GM18519 (cell line): ENCODE results near the gene IZUMO4.

ENCODE experiments used
- ATAC-seq: cut with Tn5 transposase; IDR thresholded peaks from one replicate; pipeline ENCODE4 v1.9.1; 2021; ENCODE audit warnings: mild to moderate bottlenecking, moderate library complexity; ENCODE audit not compliant: unreplicated experiment, low FRiP score

The IZUMO4 gene

GRCh38 chr19:2140138-2140569 lies 43.4 kb downstream of the IZUMO4 start:
- no peak for ATAC-seq

DNA sequence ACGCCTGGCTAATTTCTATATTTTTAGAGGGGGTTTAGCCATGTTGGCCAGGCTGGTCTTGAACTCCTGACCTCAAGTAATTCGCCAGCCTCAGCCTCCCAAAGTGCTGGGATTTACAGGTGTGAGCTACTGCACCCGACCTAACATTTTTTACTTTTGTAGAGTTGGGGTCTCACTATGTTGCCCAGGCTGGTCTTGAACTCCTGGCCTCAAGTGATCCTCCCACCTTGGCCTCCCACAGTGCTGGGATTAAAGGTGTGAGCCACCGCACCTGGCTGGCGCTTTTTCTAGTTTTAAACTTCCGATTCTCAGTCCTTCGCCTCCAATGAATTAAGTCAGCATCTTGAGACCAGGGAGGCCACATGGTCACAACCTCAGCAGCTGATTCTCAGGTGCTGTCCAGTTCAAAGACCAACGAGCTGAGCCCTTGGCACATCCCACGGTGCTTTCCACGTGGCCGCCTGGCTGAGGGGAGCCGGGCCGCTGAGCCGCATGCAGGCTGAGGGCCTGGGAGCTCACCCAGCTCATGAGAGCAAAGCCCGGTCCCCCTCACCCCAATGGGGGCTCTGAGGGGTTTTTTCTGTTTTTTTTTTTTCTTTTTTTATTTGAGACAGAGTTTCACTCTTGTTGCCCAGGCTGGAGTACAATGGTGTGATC lies 45.6 kb downstream of the IZUMO4 start:
- ATAC-seq: no peak

- no peak for ATAC-seq
Measured at GRCh38 chr19:2144190-2144589, 47.5 kb downstream of the IZUMO4 start.

GRCh38 chr19:2145831-2146241 lies 49.1 kb downstream of the IZUMO4 start:
- no peak for ATAC-seq

DNA sequence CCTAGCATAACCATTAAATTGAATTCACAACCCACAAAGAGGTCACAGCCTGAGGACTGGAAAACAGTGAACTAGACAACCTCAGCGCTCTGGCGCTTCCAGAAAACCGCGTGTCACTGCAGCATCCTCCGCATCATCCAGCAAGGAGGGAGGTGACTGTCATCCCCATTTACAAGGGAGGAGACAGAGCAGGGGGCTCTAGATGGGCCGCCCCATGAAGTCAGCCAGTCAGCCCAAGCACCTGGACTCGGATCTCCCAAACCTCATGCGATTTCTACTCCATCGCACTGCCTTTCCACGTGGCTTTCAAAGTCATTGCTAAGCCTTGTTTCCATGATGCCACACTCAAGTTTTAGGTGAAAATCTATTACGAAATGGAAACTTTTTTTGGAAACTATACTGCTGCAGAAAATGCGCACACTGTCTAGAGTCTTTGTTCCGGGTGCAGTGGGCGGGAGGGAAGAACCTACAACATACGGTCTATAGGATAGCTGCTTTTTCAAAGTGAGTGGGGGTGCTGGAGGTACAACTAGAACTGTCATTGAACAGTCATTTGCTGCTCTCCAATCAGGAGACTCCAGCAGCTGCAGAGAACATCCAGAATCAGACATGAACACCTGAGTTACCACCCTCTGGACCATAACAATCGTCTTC lies 51.9 kb downstream of the IZUMO4 start:
- no peak for ATAC-seq
